Activated naive CD8-positive, alpha-beta T cell treated with anti-CD3 and anti-CD28 coated beads, Interleukin-2, amount 10 ng/mL, durations not matched to agents 7 days and 5 days (primary cell): ENCODE data around the gene UHRF1. TPM values are rescaled to one million over a fixed set of nuclear protein-coding genes. Genes with fewer than 3 reads are reported as not detected.

Experiments used
- ATAC-seq: fragments of 150-1000 bp; cut with Tn5 transposase; one replicate; pipeline ENCODE4 v1.10.0; 2021; ENCODE audit warnings: low read depth, moderate library complexity
- POLR2A ChIA-PET: fragments of 350-600 bp; sonication (Branson Sonifier 250); formaldehyde crosslinking; loops from one replicate; lab custom pipeline; 2021; ENCODE audit warnings: antibody characterized with exemption; lab: Charles Lee
- DNase-seq: peaks from one replicate; pipeline ENCODE4 v3.0.0; 2021
- H3K27ac Mint-ChIP-seq: one replicate; pipeline ENCODE4 v1.8.0; 2022; ENCODE audit warnings: mild to moderate bottlenecking, mixed read lengths
- H3K27me3 Mint-ChIP-seq: one replicate; pipeline ENCODE4 v1.8.0; 2022; ENCODE audit warnings: mild to moderate bottlenecking, moderate library complexity, mixed read lengths
- H3K36me3 Mint-ChIP-seq: one replicate; pipeline ENCODE4 v1.8.0; 2021; ENCODE audit warnings: mild to moderate bottlenecking, mixed read lengths
- H3K4me1 Mint-ChIP-seq: one replicate; pipeline ENCODE4 v1.8.0; 2021; ENCODE audit warnings: mixed read lengths
- H3K4me3 Mint-ChIP-seq: one replicate; pipeline ENCODE4 v1.8.0; 2022; ENCODE audit warnings: mild to moderate bottlenecking, moderate library complexity, mixed read lengths
- H3K9me3 Mint-ChIP-seq: one replicate; pipeline ENCODE4 v1.8.0; 2021; ENCODE audit warnings: mixed read lengths
- total RNA-seq, 2 experiments: library from RNA; stranded (reverse); gene quantifications; one replicate each; pipeline ENCODE4 v1.2.3, GENCODE V29; 2021

UHRF1 gene
- total RNA-seq, 2 experiments from 2014 or later = 90.8 to 103 TPM

DNA sequence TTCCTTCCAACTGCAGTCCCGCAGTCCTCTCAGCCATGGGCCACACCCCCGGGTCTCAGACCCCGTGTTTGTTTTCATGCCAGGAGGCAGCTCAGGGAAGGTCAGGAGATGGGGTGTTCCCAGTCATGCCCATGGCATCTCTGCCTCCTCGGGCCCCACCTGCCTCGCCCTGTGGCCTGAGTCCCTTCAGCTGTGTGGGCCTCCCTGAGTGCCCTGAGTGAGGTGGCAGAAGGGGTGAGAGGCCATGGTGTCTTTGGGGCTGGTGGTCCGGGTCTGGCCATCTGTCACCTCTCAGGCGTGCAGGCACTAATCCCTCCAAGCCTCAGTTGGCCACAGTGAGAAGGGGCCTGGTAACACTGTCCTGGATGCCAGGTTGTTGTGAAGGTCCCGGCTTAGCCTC lies 48.7 kb downstream of the UHRF1 start:
- H3K27ac Mint-ChIP-seq = no peak overlapping the region
- ATAC-seq = no peak
- no peaks in the 10 kb centered on the region for H3K27me3 Mint-ChIP-seq
- no peaks in the 10 kb centered on the region for H3K4me1 Mint-ChIP-seq
- H3K4me3 Mint-ChIP-seq = no peak overlapping the region
- DNase-seq = no peak
- peaks cover 25% of the 10 kb centered on the region for H3K36me3 Mint-ChIP-seq
- POLR2A ChIA-PET = no interaction called here
- no peaks in the 10 kb centered on the region for H3K9me3 Mint-ChIP-seq

GRCh38 chr19:4962085-4962619 lies 52.9 kb downstream of the UHRF1 start:
- POLR2A ChIA-PET = no interaction called here

GRCh38 chr19:4965061-4965460 lies 55.8 kb downstream of the UHRF1 start:
- ATAC-seq = no peak
- Mint-ChIP-seq H3K4me1 (peaks cover 12% of the 10 kb centered on the region), H3K27ac (no peak overlapping the region), H3K27me3 (no peaks in the 10 kb centered on the region), H3K36me3 (peaks cover 29% of the 10 kb centered on the region), H3K4me3 (no peak overlapping the region), H3K9me3 (no peaks in the 10 kb centered on the region)
- POLR2A ChIA-PET = no interaction called here
- no peak for DNase-seq

More at GRCh38 chr19:4962085-4962619, 52.9 kb downstream of the UHRF1 start:
- Mint-ChIP-seq H3K9me3 (no peaks in the 10 kb centered on the region), H3K27me3 (no peaks in the 10 kb centered on the region), H3K4me3 (no peak overlapping the region), H3K36me3 (peaks cover 27% of the 10 kb centered on the region), H3K4me1 (peaks cover under 1% of the 10 kb centered on the region), H3K27ac (no peak overlapping the region)
- ATAC-seq = no peak
- DNase-seq = no peak

GRCh38 chr19:4966591-4966990 lies 57.3 kb downstream of the UHRF1 start:
- no peaks in the 10 kb centered on the region for H3K27me3 Mint-ChIP-seq
- H3K9me3 Mint-ChIP-seq = no peaks in the 10 kb centered on the region
- H3K4me1 Mint-ChIP-seq = peaks cover 25% of the 10 kb centered on the region
- no peak overlapping the region for H3K4me3 Mint-ChIP-seq
- DNase-seq (no peak), ATAC-seq (no peak)
- POLR2A ChIA-PET = no interaction called here
- H3K36me3 Mint-ChIP-seq = peaks cover 35% of the 10 kb centered on the region
- H3K27ac Mint-ChIP-seq = peak overlapping the region; percentile 54

GRCh38 chr19:4967738-4968461 lies 58.6 kb downstream of the UHRF1 start:
- POLR2A ChIA-PET = interaction anchor here (0.9 to 2.0 kb wide), 8 partner anchors 8 to 750 kb away, joined by 3 to 15 read pairs (median 4); partner anchors contain the start of gene FEM1A
- H3K4me1 Mint-ChIP-seq = peaks cover 29% of the 10 kb centered on the region

GRCh38 chr19:4968462-4969291 lies 59.4 kb downstream of the UHRF1 start, which contains the start of gene KDM4B:
Gene KDM4B, plus strand, starts transcription at chr19:4969113. Its CDS starts 63,778 bp downstream, at chr19:5032891.
- Mint-ChIP-seq H3K9me3 (no peaks in the 10 kb centered on the region), H3K36me3 (peaks cover 26% of the 10 kb centered on the region), H3K27me3 (no peaks in the 10 kb centered on the region), H3K4me3 (peak within 1 kb of the TSS; percentile 94), H3K27ac (peak within 1 kb of the TSS; percentile 94), H3K4me1 (peaks cover 30% of the 10 kb centered on the region)
- POLR2A ChIA-PET = interaction anchor here (0.7 to 2.0 kb wide), 10 partner anchors 9 to 751 kb away, joined by 3 to 15 read pairs (median 4); partner anchors contain the start of genes CATSPERD, FEM1A and LONP1
- ATAC-seq (peak; percentile 97), DNase-seq (peak; percentile 100)

More at GRCh38 chr19:4967738-4968461, 58.6 kb downstream of the UHRF1 start:
- DNase-seq (no peak), ATAC-seq (no peak)
- Mint-ChIP-seq H3K27ac (peak overlapping the region; percentile 94), H3K4me3 (peak overlapping the region; percentile 85), H3K27me3 (no peaks in the 10 kb centered on the region), H3K9me3 (no peaks in the 10 kb centered on the region), H3K36me3 (peaks cover 31% of the 10 kb centered on the region)

DNA sequence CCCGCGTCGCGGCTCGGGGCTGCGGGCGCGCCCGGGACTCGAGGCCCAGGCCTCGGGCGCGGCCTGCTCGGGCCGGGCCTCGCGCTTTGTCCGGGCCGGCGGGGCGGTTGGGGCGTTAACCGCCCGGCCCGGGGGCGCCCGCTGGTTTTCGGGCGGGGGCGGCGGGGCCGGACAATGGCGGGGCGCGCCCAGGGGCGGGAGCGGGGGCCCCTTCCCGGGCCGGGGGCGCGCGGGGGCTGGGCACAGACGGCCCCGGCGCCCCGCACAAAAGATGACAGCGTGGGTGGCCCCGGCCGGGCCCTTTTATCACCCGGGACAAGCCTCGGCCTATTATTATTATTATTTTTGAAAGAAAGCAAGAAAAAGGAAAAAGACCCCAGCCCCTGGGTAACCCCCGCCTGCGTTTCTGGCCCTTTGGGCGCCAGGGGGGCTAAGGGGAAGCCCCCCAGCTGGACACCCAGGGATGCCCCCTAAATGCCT lies 60.0 kb downstream of the UHRF1 start:
- peaks cover 22% of the 10 kb centered on the region for H3K36me3 Mint-ChIP-seq
- ATAC-seq = peak; percentile 0
- H3K9me3 Mint-ChIP-seq = no peaks in the 10 kb centered on the region
- H3K27ac Mint-ChIP-seq = peak overlapping the region; percentile 86
- H3K27me3 Mint-ChIP-seq = no peaks in the 10 kb centered on the region
- peaks cover 30% of the 10 kb centered on the region for H3K4me1 Mint-ChIP-seq
- H3K4me3 Mint-ChIP-seq = peak overlapping the region; percentile 94
- DNase-seq = no peak
- POLR2A ChIA-PET = interaction anchor here (0.7 to 2.0 kb wide), 10 partner anchors 9 to 751 kb away, joined by 3 to 15 read pairs (median 3); partner anchors contain the start of genes CATSPERD, FEM1A, LONP1 and PLIN3

GRCh38 chr19:4969772-4970531 lies 60.7 kb downstream of the UHRF1 start:
- Mint-ChIP-seq H3K9me3 (no peaks in the 10 kb centered on the region), H3K27ac (peak overlapping the region; percentile 86), H3K4me3 (peak overlapping the region; percentile 94), H3K4me1 (peaks cover 32% of the 10 kb centered on the region), H3K27me3 (no peaks in the 10 kb centered on the region), H3K36me3 (peaks cover 20% of the 10 kb centered on the region)
- POLR2A ChIA-PET = interaction anchor here (1.3 to 2.0 kb wide), 5 partner anchors 54 to 103 kb away, joined by 3 to 15 read pairs (median 3); partner anchors contain the start of gene PLIN3
- no peak for ATAC-seq
- peak; percentile 53 for DNase-seq

DNA sequence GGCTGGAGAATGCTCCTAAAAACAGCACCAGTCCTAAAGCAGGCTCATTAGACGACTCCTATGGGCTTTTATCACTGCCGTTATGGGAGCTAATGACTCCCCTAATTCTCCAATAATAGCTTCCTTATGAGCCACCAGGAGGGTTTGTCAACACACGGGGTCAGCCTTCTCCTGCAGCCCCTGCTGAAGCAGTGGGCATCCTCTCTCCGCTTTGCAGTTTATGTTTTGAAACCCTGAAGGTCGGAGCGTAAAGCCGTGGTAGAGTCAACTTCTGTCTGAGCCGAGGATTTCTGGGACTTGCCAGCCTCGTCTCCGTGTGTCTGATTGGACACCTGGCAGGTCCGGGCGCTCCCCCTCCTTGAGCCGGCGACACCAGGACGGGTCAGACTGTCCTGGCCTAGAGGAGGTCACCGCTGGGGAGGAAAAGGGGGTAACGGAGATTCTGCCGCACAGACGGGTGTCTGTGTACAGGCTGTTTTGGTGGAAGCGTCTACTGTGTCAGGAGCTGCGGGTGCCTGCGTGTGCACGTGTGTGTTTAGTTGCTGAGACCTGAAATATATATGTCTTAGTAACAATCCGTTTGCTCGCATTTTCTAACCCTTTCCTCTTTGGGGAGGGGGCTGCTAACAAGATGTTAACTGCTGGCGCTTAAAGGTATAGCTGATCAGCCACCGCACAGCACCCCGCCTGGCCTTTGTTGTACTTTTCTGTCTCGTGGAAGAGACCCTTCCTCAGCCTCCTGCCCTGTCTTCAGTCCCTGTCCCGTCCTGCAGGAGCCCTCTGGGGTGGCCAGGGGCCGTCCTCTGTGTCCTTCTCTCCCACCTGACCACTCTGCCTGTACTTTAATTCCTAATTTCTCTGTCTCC lies 61.5 kb downstream of the UHRF1 start:
- Mint-ChIP-seq H3K4me3 (peak overlapping the region; percentile 94), H3K4me1 (peaks cover 32% of the 10 kb centered on the region), H3K9me3 (no peaks in the 10 kb centered on the region), H3K27ac (peak overlapping the region; percentile 54), H3K27me3 (no peaks in the 10 kb centered on the region), H3K36me3 (peaks cover 17% of the 10 kb centered on the region)
- POLR2A ChIA-PET = interaction anchor here (1.3 to 1.5 kb wide), 3 partner anchors 54 to 103 kb away, joined by 3 read pairs; partner anchors contain the start of gene PLIN3
- no peak for DNase-seq
- ATAC-seq = no peak

DNA sequence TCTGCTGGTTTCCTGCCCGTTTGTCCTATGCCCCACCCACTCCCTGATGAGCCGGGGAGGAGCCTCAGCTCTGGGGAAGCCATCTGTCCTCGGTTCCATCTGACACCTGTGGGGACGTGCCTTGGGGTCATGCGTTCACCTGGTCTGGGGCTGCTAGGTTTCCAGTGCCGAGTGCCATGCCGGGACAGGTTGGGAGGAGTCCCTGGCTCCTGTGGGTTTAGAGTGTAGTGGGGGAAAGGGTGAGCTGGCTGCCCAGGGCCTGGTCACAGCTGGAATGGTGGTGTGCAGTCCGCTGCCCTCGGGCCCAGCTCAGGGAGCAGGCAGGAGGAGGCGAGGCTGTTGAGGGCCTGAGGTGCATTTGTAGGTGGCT lies 62.1 kb downstream of the UHRF1 start:
- H3K27ac Mint-ChIP-seq = peak overlapping the region; percentile 54
- POLR2A ChIA-PET = interaction anchor here (1.3 kb wide), 1 partner anchor 60 kb away, joined by 3 read pairs; no protein-coding TSS in a partner anchor
- ATAC-seq (no peak), DNase-seq (peak; percentile 45)
- H3K9me3 Mint-ChIP-seq = no peaks in the 10 kb centered on the region
- peaks cover 32% of the 10 kb centered on the region for H3K4me1 Mint-ChIP-seq
- no peaks in the 10 kb centered on the region for H3K27me3 Mint-ChIP-seq
- peaks cover 17% of the 10 kb centered on the region for H3K36me3 Mint-ChIP-seq
- peak overlapping the region; percentile 94 for H3K4me3 Mint-ChIP-seq

- DNase-seq = no peak
- Mint-ChIP-seq H3K4me3 (peak overlapping the region; percentile 94), H3K27ac (peak overlapping the region; percentile 54), H3K27me3 (no peaks in the 10 kb centered on the region), H3K9me3 (no peaks in the 10 kb centered on the region), H3K36me3 (peaks cover 17% of the 10 kb centered on the region), H3K4me1 (peaks cover 33% of the 10 kb centered on the region)
- POLR2A ChIA-PET = no interaction called here
- ATAC-seq = no peak
These were observed 62.7 kb downstream of the UHRF1 start for GRCh38 chr19:4971816-4972495.
